IPS-20b (cell line): Measurements from ENCODE around the gene TBCD.
"Not testable (repeated sequence)": the region's sequence is repeated elsewhere in the genome, so short reads cannot be mapped to it uniquely, and the experiment has no call there.

ENCODE experiments used
- H3K27ac ChIP-seq: one replicate; pipeline ENCODE4 v1.5.1; 2013; ENCODE audit warnings: low read length
- H3K27me3 ChIP-seq: 2 replicates; pipeline ENCODE4 v1.6.1; 2013; ENCODE audit warnings: mild to moderate bottlenecking, low read length, inconsistent platforms; ENCODE audit not compliant: insufficient read depth
- H3K36me3 ChIP-seq: 2 replicates; pipeline ENCODE4 v1.6.1; 2013; ENCODE audit warnings: low read depth, mild to moderate bottlenecking, inconsistent platforms, low read length, moderate library complexity; ENCODE audit not compliant: insufficient read depth
- H3K4me1 ChIP-seq: 2 replicates; pipeline ENCODE4 v1.6.1; 2013; ENCODE audit warnings: mild to moderate bottlenecking, control low read depth, inconsistent platforms, low read length, moderate library complexity; ENCODE audit not compliant: insufficient read depth
- H3K4me3 ChIP-seq: 2 replicates; pipeline ENCODE4 v1.5.1; 2013; ENCODE audit warnings: mild to moderate bottlenecking, low read length, inconsistent platforms
- H3K9ac ChIP-seq: 2 replicates; pipeline ENCODE4 v1.6.1; 2013; ENCODE audit warnings: low read depth, mild to moderate bottlenecking, inconsistent platforms, low read length, moderate library complexity
- H3K9me3 ChIP-seq: 2 replicates; pipeline ENCODE4 v1.6.1; 2013; ENCODE audit warnings: mild to moderate bottlenecking, low read depth, low read length, inconsistent platforms; ENCODE audit not compliant: insufficient read depth

Gene TBCD

GRCh38 chr17:82776454-82776853 is 24.6 kb downstream of the TBCD start:
- no peak overlapping the region for H3K9ac ChIP-seq
- no peaks in the 10 kb centered on the region for H3K9me3 ChIP-seq
- peaks cover 36% of the 10 kb centered on the region for H3K36me3 ChIP-seq
- H3K4me3 ChIP-seq = no peak overlapping the region
- no peak overlapping the region for H3K27ac ChIP-seq
- H3K4me1 ChIP-seq = no peaks in the 10 kb centered on the region
- H3K27me3 ChIP-seq = no peaks in the 10 kb centered on the region

GRCh38 chr17:82777778-82778375 is 26.0 kb downstream of the TBCD start:
- not testable (repeated sequence) for H3K9ac ChIP-seq, H3K4me1 ChIP-seq, H3K9me3 ChIP-seq, H3K27ac ChIP-seq, H3K27me3 ChIP-seq, H3K4me3 ChIP-seq
- H3K36me3 ChIP-seq = peaks cover 35% of the 10 kb centered on the region

- Histone ChIP-seq H3K4me3 (no peak overlapping the region), H3K9me3 (no peaks in the 10 kb centered on the region), H3K4me1 (peaks cover 3% of the 10 kb centered on the region; the same call in 1 of the 2 replicates), H3K27ac (no peak overlapping the region), H3K27me3 (no peaks in the 10 kb centered on the region), H3K36me3 (peaks cover 47% of the 10 kb centered on the region), H3K9ac (no peak overlapping the region)
Measured at GRCh38 chr17:82779541-82779940, 27.7 kb downstream of the TBCD start.

- Histone ChIP-seq H3K36me3 (peaks cover 48% of the 10 kb centered on the region), H3K4me1 (peaks cover 3% of the 10 kb centered on the region; the same call in 1 of the 2 replicates), H3K4me3 (no peak overlapping the region), H3K27me3 (no peaks in the 10 kb centered on the region), H3K9ac (no peak overlapping the region), H3K27ac (no peak overlapping the region), H3K9me3 (no peaks in the 10 kb centered on the region)
Measured at GRCh38 chr17:82780195-82780594, 28.3 kb downstream of the TBCD start.

GRCh38 chr17:82780971-82781893 is 29.4 kb downstream of the TBCD start:
- peaks cover 43% of the 10 kb centered on the region for H3K36me3 ChIP-seq
- H3K27me3 ChIP-seq = no peaks in the 10 kb centered on the region

GRCh38 chr17:82781894-82782274 is 30.0 kb downstream of the TBCD start:
- peaks cover 36% of the 10 kb centered on the region for H3K36me3 ChIP-seq
- H3K4me1 ChIP-seq = peaks cover 3% of the 10 kb centered on the region; the same call in 1 of the 2 replicates
- no peak overlapping the region for H3K27ac ChIP-seq
- H3K27me3 ChIP-seq = no peaks in the 10 kb centered on the region
- H3K9ac ChIP-seq = no peak overlapping the region
- H3K9me3 ChIP-seq = no peaks in the 10 kb centered on the region
- no peak overlapping the region for H3K4me3 ChIP-seq

More at GRCh38 chr17:82780971-82781893, 29.4 kb downstream of the TBCD start:
- Histone ChIP-seq H3K4me1 (peaks cover 3% of the 10 kb centered on the region; the same call in 1 of the 2 replicates), H3K4me3 (no peak overlapping the region), H3K9me3 (no peaks in the 10 kb centered on the region), H3K9ac (no peak overlapping the region), H3K27ac (no peak overlapping the region)

GRCh38 chr17:82782657-82783207 is 30.9 kb downstream of the TBCD start:
- H3K36me3 ChIP-seq = peaks cover 33% of the 10 kb centered on the region
- peaks cover 3% of the 10 kb centered on the region; the same call in 1 of the 2 replicates for H3K4me1 ChIP-seq
- no peaks in the 10 kb centered on the region for H3K9me3 ChIP-seq
- no peak overlapping the region for H3K4me3 ChIP-seq
- no peaks in the 10 kb centered on the region for H3K27me3 ChIP-seq
- no peak overlapping the region for H3K27ac ChIP-seq
- no peak overlapping the region for H3K9ac ChIP-seq

GRCh38 chr17:82783498-82783897 is 31.6 kb downstream of the TBCD start:
- Histone ChIP-seq H3K9me3 (no peaks in the 10 kb centered on the region), H3K4me3 (no peak overlapping the region), H3K4me1 (peaks cover 3% of the 10 kb centered on the region; the same call in 1 of the 2 replicates), H3K36me3 (peaks cover 33% of the 10 kb centered on the region), H3K27me3 (no peaks in the 10 kb centered on the region), H3K9ac (no peak overlapping the region), H3K27ac (no peak overlapping the region)

GRCh38 chr17:82785581-82785980 is 33.7 kb downstream of the TBCD start:
- not testable (repeated sequence) for H3K9me3 ChIP-seq, H3K4me3 ChIP-seq, H3K27me3 ChIP-seq, H3K27ac ChIP-seq, H3K9ac ChIP-seq, H3K4me1 ChIP-seq
- H3K36me3 ChIP-seq = peaks cover 33% of the 10 kb centered on the region

- peaks cover 33% of the 10 kb centered on the region for H3K36me3 ChIP-seq
- no peak overlapping the region for H3K9ac ChIP-seq
- peaks cover 3% of the 10 kb centered on the region; the same call in 1 of the 2 replicates for H3K4me1 ChIP-seq
- H3K27ac ChIP-seq = no peak overlapping the region
- H3K27me3 ChIP-seq = no peaks in the 10 kb centered on the region
- H3K4me3 ChIP-seq = no peak overlapping the region
- H3K9me3 ChIP-seq = no peaks in the 10 kb centered on the region
Measured at GRCh38 chr17:82786427-82786826, 34.6 kb downstream of the TBCD start.

GRCh38 chr17:82787081-82787848 is 35.4 kb downstream of the TBCD start:
- Histone ChIP-seq H3K27me3 (no peaks in the 10 kb centered on the region), H3K9me3 (no peaks in the 10 kb centered on the region), H3K36me3 (peaks cover 31% of the 10 kb centered on the region), H3K4me3 (no peak overlapping the region), H3K27ac (no peak overlapping the region), H3K4me1 (no peaks in the 10 kb centered on the region), H3K9ac (no peak overlapping the region)
